HG03378 (cell line): ENCODE data around the gene LMO7.
"Not testable (repeated sequence)": the region's sequence is repeated elsewhere in the genome, so short reads cannot be mapped to it uniquely, and the experiment has no call there.

Experiments used
- ATAC-seq: cut with Tn5 transposase; IDR thresholded peaks from one replicate; pipeline ENCODE4 v1.9.1; 2021; ENCODE audit warnings: mild to moderate bottlenecking, moderate library complexity; ENCODE audit not compliant: unreplicated experiment

The LMO7 gene

GRCh38 chr13:75769141-75769905 lies 133.2 kb downstream of the LMO7 start:
- no peak for ATAC-seq

GRCh38 chr13:75770164-75770563 lies 134.0 kb downstream of the LMO7 start:
- no peak for ATAC-seq

- ATAC-seq: no peak
Measured at GRCh38 chr13:75770592-75771011, 134.5 kb downstream of the LMO7 start.

- no peak for ATAC-seq
Measured at GRCh38 chr13:75771226-75771625, 135.1 kb downstream of the LMO7 start.

- ATAC-seq: no peak
Measured at GRCh38 chr13:75771818-75772217, 135.7 kb downstream of the LMO7 start.

GRCh38 chr13:75774176-75774575 lies 138.0 kb downstream of the LMO7 start:
- ATAC-seq: no peak

GRCh38 chr13:75776550-75776949 lies 140.4 kb downstream of the LMO7 start:
- no peak for ATAC-seq

GRCh38 chr13:75779393-75779792 lies 143.3 kb downstream of the LMO7 start:
- no peak for ATAC-seq

GRCh38 chr13:75780103-75780502 lies 144.0 kb downstream of the LMO7 start:
- ATAC-seq: not testable (repeated sequence)

GRCh38 chr13:75782985-75783384 lies 146.9 kb downstream of the LMO7 start:
- ATAC-seq: no peak

GRCh38 chr13:75784003-75784402 lies 147.9 kb downstream of the LMO7 start:
- no peak for ATAC-seq

GRCh38 chr13:75785130-75785529 lies 149.0 kb downstream of the LMO7 start:
- ATAC-seq: no peak

- peak; percentile 43 for ATAC-seq
Measured at GRCh38 chr13:75787249-75787928, 151.3 kb downstream of the LMO7 start.

GRCh38 chr13:75788481-75788981 lies 152.4 kb downstream of the LMO7 start:
- ATAC-seq: no peak

- no peak for ATAC-seq
Measured at GRCh38 chr13:75789451-75790197, 153.5 kb downstream of the LMO7 start.

GRCh38 chr13:75790198-75790970 lies 154.3 kb downstream of the LMO7 start:
- ATAC-seq: no peak

- no peak for ATAC-seq
Measured at GRCh38 chr13:75792526-75793187, 156.5 kb downstream of the LMO7 start.

- ATAC-seq: not testable (repeated sequence)
Measured at GRCh38 chr13:75793188-75793567, 157.0 kb downstream of the LMO7 start.

- ATAC-seq: no peak
Measured at GRCh38 chr13:75794663-75795062, 158.5 kb downstream of the LMO7 start.

- ATAC-seq: no peak
Measured at GRCh38 chr13:75795274-75795673, 159.1 kb downstream of the LMO7 start.
